ENCODE measurements around the gene SDK1. TPM values are rescaled to one million over a fixed set of nuclear protein-coding genes. Genes with fewer than 3 reads are reported as not detected.

The SDK1 gene
- total and polyA plus RNA-seq, 10 of the 15 experiments (the other 5 are each of a cell fraction or from before 2014, with no cell fraction given): 0.14 to 0.33 TPM; not detected in 8

GRCh38 chr7:3327655-3328054, 26.6 kb downstream of the SDK1 start:
- RAD21 ChIA-PET (ENCODE audit: unreplicated experiment): no interaction called here
- H4K20me1 ChIP-seq (ENCODE audit: control insufficient read depth, insufficient read depth): no peaks in the 10 kb centered on the region
- CTCF ChIA-PET: interaction anchor here (1.6 kb wide), 1 partner anchor 16 kb away, joined by 5 read pairs; no protein-coding TSS in a partner anchor
- H3K36me3 ChIP-seq (ENCODE audit: control insufficient read depth in 2 of 2, insufficient read depth in 2 of 2, low read length in 1 of 2): no peaks in the 10 kb centered on the region
- no TSS peak for BruUV-seq (replicated peaks)
- no peaks in the 10 kb centered on the region for H3K79me2 ChIP-seq (ENCODE audit: control insufficient read depth, insufficient read depth, low read length)
- H3K4me2 ChIP-seq (ENCODE audit: control insufficient read depth, insufficient read depth): no peak overlapping the region
- 53% methylated on average over 5 of the region's 5 CpGs for WGBS (ENCODE audit: insufficient coverage, insufficient replicate concordance, low lambda C conversion rate, missing lambda C conversion rate)
- H2AFZ ChIP-seq (ENCODE audit: control insufficient read depth, low read depth, low read length): no peak overlapping the region
- FAIRE-seq (no peak), ATAC-seq (no peak), DNase-seq (ENCODE audit: low read depth, low spot score) (no peak)
- H3K9ac ChIP-seq (ENCODE audit: control insufficient read depth, insufficient read depth, low read length): no peak overlapping the region
- H3K4me1 ChIP-seq (ENCODE audit: control insufficient read depth, insufficient read depth, low read length): no peaks in the 10 kb centered on the region
- no peak overlapping the region for H3K27ac ChIP-seq (ENCODE audit: control insufficient read depth, insufficient read depth)
- intact Hi-C loops (cut with micrococcal nuclease; ENCODE audit: unreplicated experiment): no loop called here
- SMC1A ChIA-PET (ENCODE audit: uncharacterized antibody, unreplicated experiment): no interaction called here
- no peaks in the 10 kb centered on the region for H3K9me3 ChIP-seq (replicated peaks; ENCODE audit: control insufficient read depth, insufficient read depth, low read length)
- POLR2A ChIA-PET: no interaction called here
- in situ Hi-C loops (cut with MboI): no loop called here
- H3K27me3 ChIP-seq (replicated peaks in 1 of 2; ENCODE audit: control insufficient read depth in 2 of 2, insufficient read depth in 2 of 2, low read length in 1 of 2): no peaks in the 10 kb centered on the region
- H3K4me3 ChIP-seq: no peak overlapping the region
- TF ChIP-seq REST (IDR thresholded peaks at IDR 0.05; ENCODE audit: low read depth, low read length) (no peak), SUZ12 (IDR thresholded peaks at IDR 0.05; ENCODE audit: unreplicated experiment) (no peak), GATAD2B (conservative IDR thresholded peaks at IDR 0.05; ENCODE audit: low read depth) (no peak), E2F8 (IDR thresholded peaks at IDR 0.05; ENCODE audit: low read depth, partially characterized antibody) (no peak), ATF3 (IDR thresholded peaks at IDR 0.05; ENCODE audit: borderline replicate concordance, extremely low read depth, low read depth, low read length) (no peak), CBFB (IDR thresholded peaks at IDR 0.05; ENCODE audit: low read depth) (no peak), ZBTB33 (IDR thresholded peaks at IDR 0.05) (no peak), SREBF1 (IDR thresholded peaks at IDR 0.05; ENCODE audit: low read length) (no peak), NFXL1 (IDR thresholded peaks at IDR 0.05; ENCODE audit: borderline replicate concordance) (no peak), CHD1 (IDR thresholded peaks at IDR 0.05; ENCODE audit: low read depth, low read length) (no peak), IRF3 (IDR thresholded peaks at IDR 0.05) (no peak), TCF12 (IDR thresholded peaks at IDR 0.05; ENCODE audit: low read depth, low read length) (no peak), USF1 (IDR thresholded peaks at IDR 0.05; ENCODE audit: borderline replicate concordance, extremely low read length, insufficient read depth, low read depth, low read length) (no peak), RAD51 (IDR thresholded peaks at IDR 0.05) (no peak)

Data from GM12878 (cell line).